GM21390 (cell line): ENCODE measurements around the gene AGAP1.

ENCODE experiments used
- ATAC-seq: cut with Tn5 transposase; IDR thresholded peaks from one replicate; pipeline ENCODE4 v1.9.1; 2021; ENCODE audit not compliant: unreplicated experiment

AGAP1 gene

GRCh38 chr2:235507928-235508327 is 14.1 kb downstream of the AGAP1 start:
- no peak for ATAC-seq

- no peak for ATAC-seq
These were observed 14.7 kb downstream of the AGAP1 start for GRCh38 chr2:235508371-235509160.

GRCh38 chr2:235510318-235510717 is 16.5 kb downstream of the AGAP1 start:
- ATAC-seq: no peak

- ATAC-seq: no peak
These were observed 17.4 kb downstream of the AGAP1 start for GRCh38 chr2:235511187-235511661.

- no peak for ATAC-seq
These were observed 18.2 kb downstream of the AGAP1 start for GRCh38 chr2:235511751-235512698.

- no peak for ATAC-seq
These were observed 18.8 kb downstream of the AGAP1 start for GRCh38 chr2:235512699-235513053.

- ATAC-seq: no peak
These were observed 20.3 kb downstream of the AGAP1 start for GRCh38 chr2:235513984-235514626.

GRCh38 chr2:235514627-235515363 is 21.0 kb downstream of the AGAP1 start:
- ATAC-seq: no peak

GRCh38 chr2:235515364-235515742 is 21.5 kb downstream of the AGAP1 start:
- no peak for ATAC-seq

- no peak for ATAC-seq
These were observed 22.0 kb downstream of the AGAP1 start for GRCh38 chr2:235515821-235516220.

GRCh38 chr2:235516257-235516656 is 22.4 kb downstream of the AGAP1 start:
- ATAC-seq: no peak

- no peak for ATAC-seq
These were observed 24.7 kb downstream of the AGAP1 start for GRCh38 chr2:235518322-235519090.

GRCh38 chr2:235520787-235521186 is 26.9 kb downstream of the AGAP1 start:
- ATAC-seq: no peak

- ATAC-seq: no peak
These were observed 28.0 kb downstream of the AGAP1 start for GRCh38 chr2:235521844-235522243.

- no peak for ATAC-seq
These were observed 29.2 kb downstream of the AGAP1 start for GRCh38 chr2:235523021-235523420.

GRCh38 chr2:235523486-235524150 is 29.8 kb downstream of the AGAP1 start:
- no peak for ATAC-seq

GRCh38 chr2:235526166-235526565 is 32.3 kb downstream of the AGAP1 start:
- ATAC-seq: no peak

GRCh38 chr2:235527806-235528469 is 34.1 kb downstream of the AGAP1 start:
- no peak for ATAC-seq

GRCh38 chr2:235529621-235530020 is 35.8 kb downstream of the AGAP1 start:
- ATAC-seq: no peak
